Measurements from ENCODE around the gene CCN2.

GRCh38 chr6:131937226-131937625, 13.9 kb downstream of the CCN2 start:
- TF ChIP-seq BHLHE40 (IDR thresholded peaks at IDR 0.05; ENCODE audit: borderline replicate concordance): no peak
- no peak for TF ChIP-seq L3MBTL2 (conservative IDR thresholded peaks at IDR 0.05)
- TF ChIP-seq LEF1 (IDR thresholded peaks at IDR 0.05; ENCODE audit: borderline replicate concordance): no peak
- no peak for TF ChIP-seq SP1 (IDR thresholded peaks at IDR 0.05)
- TF ChIP-seq FOXM1 (IDR thresholded peaks at IDR 0.05; ENCODE audit: borderline replicate concordance): no peak
- TF ChIP-seq TARDBP (IDR thresholded peaks at IDR 0.05): no peak
- no peak for TF ChIP-seq FOXA1 (IDR thresholded peaks at IDR 0.05)
- TF ChIP-seq HDGF (IDR thresholded peaks at IDR 0.05; ENCODE audit: borderline replicate concordance): no peak

All from HEK293T (cell line).